GM21423 (cell line): ENCODE results near the gene ZNF438.

Source experiments
- ATAC-seq: cut with Tn5 transposase; IDR thresholded peaks from one replicate; pipeline ENCODE4 v1.9.1; 2021; ENCODE audit warnings: mild to moderate bottlenecking, moderate library complexity; ENCODE audit not compliant: unreplicated experiment

Gene ZNF438

GRCh38 chr10:30990351-30990750, 41.3 kb downstream of the ZNF438 start:
- no peak for ATAC-seq

- no peak for ATAC-seq
Measured at GRCh38 chr10:30988831-30989435, 42.7 kb downstream of the ZNF438 start.

- ATAC-seq = no peak
Measured at GRCh38 chr10:30987463-30987862, 44.2 kb downstream of the ZNF438 start.

DNA sequence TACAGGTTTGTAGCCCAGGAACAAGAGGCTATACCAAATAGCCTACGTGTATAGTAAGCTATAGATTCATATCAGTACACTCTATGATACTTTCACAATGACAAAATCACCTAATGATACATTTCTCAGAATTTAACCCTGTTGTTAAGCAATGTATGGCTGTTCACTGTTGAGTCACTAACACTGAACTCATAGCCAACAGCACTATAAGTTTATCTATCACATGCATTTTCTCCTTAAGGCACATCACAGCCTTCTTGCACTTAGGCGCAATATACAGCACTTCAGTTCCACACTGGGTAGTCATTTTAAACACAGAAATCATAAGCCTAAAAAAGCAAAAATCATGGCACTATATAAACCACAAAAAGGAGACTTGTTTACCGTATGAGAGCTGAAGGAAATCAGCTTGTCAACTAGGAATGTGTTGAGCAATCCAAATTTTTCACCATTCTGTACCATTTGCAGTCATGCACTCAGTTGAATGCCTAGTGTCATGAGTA, 45.6 kb downstream of the ZNF438 start:
- ATAC-seq = no peak

GRCh38 chr10:30985512-30985911, 46.2 kb downstream of the ZNF438 start:
- ATAC-seq = no peak

DNA sequence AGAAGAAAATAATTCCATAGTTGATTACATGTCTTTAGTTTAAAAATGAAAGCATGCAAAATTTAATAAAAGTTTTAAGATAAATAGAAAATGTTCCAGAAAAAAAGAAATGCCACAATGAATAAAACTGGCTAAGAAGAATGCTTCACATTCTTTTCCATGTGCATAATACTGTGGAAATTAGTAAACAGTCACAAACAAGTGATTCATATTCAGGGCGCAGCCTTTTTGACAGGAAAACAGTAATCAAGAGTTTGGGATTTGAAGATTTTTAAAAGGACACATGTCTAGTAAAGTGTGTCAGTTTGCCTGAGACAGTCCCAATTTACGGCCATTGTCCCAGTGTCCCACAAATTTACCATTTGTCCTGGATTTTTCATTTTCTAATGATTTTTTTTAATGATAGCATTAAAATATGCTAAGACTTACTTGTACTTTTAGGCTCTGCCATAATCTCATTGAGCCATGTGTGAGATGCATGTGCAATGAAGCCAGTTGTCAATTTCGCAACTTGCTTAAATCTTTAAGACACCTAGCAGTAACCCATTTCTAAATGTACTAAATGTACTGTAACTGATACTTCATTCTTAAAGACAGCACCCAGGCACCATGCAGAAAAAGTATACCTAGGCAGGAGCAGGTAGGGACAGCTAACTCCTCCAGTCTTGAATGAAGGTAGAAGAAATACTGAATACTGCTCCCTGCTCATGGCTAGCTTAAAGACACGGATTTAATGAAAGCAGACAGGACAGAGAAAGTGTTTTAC, 46.9 kb downstream of the ZNF438 start:
- ATAC-seq = no peak

DNA sequence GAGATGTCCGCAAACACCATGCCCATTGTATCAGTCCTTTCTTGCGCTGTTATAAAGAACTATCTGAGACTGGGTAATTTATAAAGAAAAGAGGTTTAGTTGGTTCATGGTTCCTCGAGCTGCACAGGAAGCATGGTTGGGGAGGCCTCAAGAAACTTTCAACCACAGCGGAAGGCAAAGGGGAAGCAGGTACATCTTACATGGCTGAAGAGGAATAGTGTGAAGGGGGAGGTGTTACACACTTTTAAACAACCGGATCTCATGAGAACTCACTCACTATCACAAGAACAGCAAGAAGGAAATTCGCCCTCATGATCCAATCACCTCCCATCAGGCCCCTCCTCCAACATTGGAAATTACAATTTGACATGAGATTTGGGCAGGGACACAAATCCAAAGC, 48.5 kb downstream of the ZNF438 start:
- ATAC-seq = peak; percentile 59

- ATAC-seq = no peak
Measured at GRCh38 chr10:30980951-30981616, 50.6 kb downstream of the ZNF438 start.

DNA sequence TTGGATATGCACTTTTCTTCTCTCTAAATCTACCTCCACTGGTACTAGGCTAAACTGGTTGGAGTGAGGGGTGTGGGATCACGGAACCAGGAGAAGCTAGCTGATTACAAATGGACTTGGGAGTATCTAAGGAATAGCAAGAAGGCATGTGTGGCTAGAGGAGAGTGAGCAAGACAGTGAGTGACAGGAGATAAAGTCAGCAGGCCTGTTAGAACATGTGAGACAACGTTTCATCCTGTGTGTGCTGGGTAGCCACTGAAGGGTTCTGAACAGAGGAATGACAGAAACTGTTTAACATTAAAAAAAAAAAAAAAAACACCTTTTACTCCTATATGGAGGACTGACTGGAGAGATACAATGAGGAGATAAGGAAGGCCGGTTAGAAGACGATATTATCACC, 51.7 kb downstream of the ZNF438 start:
- ATAC-seq = no peak

GRCh38 chr10:30978843-30979242, 52.8 kb downstream of the ZNF438 start:
- ATAC-seq = no peak

DNA sequence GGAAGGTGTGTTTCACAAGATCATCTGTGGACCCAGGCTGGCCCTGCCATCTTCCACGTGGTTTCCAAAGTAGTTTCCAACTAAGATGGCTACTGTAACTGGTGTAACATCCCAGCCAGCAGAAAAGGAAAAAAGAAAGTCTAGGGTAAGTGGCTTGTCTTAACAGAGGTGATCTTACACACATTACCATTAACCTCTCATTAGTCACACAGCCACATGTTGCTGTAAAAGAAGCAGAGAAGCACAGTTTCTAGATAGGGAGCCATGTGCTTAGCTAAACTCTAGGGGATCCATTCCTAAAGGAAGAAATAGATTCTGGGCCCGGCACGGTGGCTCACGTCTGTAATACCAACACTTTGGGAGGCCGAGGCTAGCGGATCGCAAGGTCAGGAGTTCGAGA, 54.3 kb downstream of the ZNF438 start:
- ATAC-seq = no peak

DNA sequence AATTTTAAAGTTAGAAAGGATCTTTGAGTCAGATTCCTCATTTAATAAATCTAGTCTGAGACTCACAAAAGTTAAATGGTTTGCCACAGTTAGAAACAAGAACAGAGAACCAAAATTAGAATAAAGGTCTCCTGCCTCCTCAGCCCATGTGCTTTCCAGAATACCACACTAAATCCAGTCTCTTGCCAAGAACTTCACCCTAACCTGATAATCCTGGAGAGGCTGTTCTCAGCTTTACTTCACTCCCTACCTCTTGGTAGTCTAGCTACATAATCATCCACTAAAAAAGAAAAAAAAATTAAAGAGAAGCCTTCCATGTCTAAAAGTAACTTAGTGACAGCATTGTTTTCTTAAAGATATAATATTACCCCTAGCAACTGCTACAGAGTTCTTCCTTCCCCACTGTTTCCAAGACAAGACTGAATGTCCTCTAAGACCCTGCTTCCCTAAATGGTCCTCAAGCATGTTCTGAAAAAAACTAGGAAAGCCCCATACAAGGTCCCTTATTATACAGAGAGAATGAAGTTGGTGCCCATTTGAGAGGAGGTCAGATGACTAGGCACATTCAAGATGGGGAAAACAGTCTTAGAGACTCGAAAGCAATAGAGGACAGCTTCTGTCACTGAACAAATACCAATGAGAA, 56.8 kb downstream of the ZNF438 start:
- ATAC-seq = no peak

DNA sequence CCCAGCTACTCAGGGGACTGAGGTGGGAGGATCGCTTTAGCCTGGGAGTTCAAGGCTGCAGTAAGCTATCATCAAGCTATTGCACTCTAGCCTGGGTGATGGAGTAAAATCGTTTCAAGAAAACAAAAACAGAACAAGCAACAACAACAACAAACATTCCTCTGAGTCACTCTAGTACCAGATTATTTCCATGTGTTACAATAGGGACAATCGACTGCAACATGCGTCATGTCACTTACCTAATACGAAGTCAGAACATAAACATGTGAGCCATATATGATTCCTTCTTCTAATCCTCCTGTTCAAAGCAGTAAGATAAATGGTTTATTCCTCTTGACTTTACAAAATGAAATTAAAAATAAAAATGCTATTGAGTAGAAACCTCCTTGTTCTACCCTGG, 57.3 kb downstream of the ZNF438 start:
- no peak for ATAC-seq

DNA sequence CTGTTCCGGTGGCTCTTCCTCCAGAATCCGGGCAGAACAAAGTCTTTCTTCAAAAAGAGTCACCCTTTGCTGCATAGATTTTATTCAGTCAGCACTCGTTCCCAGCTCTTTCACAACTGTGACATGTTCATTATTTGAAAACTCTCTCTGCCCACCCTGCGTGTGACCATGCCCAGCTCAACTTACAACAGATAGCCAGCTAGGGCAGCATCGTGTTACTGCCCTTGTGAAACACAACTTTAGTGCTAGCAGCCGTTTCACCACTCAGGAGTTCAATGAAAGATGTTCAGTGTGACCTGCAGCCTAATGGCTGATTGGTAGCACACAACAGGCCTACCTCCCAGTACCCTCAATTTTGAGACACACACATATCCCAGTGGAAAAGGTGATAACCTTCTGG, 57.9 kb downstream of the ZNF438 start:
- ATAC-seq = no peak

GRCh38 chr10:30970760-30971460, 60.8 kb downstream of the ZNF438 start:
- no peak for ATAC-seq

GRCh38 chr10:30968711-30969110, 63.0 kb downstream of the ZNF438 start:
- ATAC-seq = no peak

DNA sequence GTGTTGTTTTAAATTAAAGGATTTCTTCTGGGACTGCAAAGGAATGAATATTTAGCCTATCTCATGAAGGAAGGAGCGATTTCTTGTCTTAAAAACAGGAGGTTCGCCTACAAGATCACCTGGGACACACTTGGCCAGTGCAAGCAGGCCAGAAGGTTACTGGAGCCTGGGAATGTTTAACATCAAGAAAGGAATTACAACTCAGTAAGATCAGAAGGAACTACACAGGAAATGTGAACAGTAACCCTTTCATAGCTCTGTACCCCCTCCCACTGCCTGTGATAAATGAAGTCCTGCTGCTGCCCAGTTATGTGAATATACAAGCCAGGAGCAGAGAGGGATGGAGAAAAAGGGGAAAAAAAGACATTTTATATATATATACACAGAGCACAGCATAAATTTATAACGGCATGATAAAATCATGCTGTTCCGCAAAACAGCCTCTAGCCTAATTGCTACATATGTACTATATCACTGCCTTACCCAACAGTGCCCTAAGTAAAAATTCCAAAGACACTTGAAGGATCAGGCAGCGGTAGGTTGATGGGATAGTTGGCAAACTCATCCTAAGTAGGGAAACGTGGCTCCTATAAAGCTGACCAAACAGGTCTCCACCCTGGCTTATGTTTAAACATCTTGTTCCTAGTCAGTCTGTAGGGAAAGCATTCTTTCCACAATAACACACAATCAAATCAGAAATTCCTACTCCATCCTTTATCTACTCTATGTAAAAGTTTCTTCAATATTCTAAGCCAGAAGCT, 63.8 kb downstream of the ZNF438 start:
- no peak for ATAC-seq

DNA sequence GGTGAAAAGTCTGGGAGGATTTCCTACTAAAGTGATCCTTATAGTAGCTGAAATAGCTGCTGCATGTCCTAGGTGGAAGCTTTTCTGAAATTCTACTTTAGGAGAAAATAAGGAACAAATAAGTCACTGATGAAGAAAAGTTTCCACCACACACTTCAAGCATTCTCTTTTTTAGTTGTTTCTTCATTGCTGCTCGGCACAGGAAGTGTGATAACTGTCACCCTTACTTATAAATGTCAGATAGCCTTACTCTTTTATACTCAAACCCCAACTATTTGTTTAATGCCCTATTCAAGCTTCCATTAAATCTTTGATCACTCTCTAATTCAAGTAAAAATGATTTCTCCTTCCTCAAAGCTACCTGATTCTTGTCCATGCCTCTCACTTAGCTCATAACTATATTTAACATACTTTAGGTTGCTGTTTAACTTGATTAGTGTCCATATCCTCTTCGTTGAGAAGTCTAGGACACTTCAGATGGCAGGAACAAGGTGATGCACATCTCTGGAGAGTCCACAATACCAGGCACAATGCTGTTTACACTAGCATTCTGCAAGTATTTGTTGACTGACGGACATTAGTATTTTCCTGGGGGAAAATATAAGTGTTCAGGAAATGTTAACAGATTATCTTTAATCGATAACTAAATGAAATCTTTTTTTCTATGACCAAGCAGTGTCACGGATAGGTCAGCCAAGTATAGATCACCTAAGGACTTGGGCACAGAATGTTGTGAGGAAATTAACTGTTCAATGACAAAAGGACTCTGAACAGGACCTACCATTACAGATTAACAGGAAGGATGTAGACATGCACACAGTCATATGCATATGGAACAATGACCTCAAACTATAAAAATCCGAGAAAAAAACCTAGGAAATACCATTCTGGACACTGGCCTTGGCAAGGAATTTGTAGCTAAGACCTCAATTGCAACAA, 67.4 kb downstream of the ZNF438 start:
- ATAC-seq = no peak

DNA sequence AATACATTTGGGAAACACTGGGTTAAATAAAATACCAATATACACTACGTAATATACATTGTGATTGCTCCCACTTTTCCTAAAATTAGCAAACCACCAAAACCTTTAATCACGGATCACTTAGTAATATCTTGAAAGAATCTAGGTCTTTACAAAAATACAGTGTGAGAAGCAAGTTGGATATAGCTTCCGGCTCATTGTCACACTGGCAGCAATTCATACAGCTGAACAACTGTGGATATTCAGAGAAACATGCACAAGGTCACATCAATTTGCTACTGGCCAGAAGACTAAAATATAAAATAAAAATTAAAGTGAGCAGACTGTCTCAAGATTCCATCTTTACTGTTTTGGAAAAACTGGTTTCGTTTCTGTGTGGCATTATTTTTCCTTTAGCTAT, 69.1 kb downstream of the ZNF438 start:
- ATAC-seq = no peak
